GM18870 (cell line): Measurements from ENCODE around the gene ESPL1.

Experiments
- ATAC-seq: cut with Tn5 transposase; IDR thresholded peaks from one replicate; pipeline ENCODE4 v1.9.1; 2021; ENCODE audit warnings: moderate library complexity; ENCODE audit not compliant: unreplicated experiment

ESPL1 gene

DNA sequence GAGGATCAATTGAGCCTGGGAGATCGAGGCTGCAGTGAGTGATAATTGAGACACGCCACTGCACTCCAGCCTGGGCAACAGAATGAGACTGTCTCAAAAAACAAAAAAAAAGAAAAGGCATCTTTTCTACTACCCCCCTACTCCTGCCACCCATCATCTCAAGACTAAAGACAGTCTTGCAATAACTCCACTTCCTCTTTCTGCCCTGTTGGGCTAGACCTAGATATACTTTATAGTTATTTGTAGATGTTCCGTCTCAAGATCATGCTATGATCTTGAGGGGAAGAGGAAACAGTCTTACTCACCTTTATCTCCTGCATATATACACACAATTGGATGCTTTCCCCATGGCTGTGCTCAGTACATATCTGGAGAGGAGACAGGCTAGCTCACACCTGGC, 12.1 kb upstream of the ESPL1 start:
- ATAC-seq = no peak

DNA sequence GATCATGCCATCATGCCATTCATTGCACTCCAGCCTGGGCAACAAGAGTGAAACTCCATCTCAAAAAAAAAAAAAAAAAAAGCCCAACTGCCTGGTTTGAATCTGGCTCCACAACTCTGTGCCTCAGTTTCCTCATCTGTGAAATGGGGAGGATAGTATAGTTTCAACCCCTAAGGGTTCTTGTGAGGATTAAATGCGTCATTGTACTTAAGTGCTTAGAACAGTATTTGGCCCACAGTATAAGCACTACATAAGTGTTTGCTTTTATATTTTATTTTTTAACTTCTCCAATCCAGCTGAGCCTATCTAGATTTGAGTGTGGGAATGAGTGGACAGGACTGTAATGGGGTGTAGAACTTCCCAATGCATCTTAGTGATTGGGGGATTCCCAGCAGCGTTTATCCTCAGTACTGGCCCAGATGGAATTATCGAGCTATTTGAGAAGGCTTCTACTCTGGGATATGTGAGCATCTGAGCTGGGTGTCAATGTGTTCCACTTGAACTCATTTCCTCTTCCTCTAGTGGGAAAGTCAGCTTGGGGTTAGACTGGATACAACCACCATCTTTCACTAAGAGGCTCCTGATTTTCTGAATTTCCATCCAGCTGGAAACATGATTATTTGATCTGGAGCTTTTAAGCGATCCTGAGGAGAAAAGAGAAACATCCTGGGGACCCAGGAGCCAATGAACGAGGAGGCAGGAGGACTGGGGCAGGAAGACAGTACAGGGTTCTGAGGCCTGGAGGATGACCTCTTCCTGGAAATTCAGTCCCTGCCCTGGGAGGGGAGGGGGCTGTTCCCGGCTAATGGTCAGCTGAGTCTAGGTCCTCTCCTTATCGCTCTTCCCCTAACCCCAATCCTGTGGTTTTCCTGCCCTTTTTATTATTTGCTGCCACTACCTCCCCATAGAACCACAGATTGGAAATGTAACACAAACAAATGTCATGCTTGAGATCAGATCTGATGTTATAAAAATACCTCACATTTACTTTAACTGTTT, 9.3 kb upstream of the ESPL1 start:
- no peak for ATAC-seq

DNA sequence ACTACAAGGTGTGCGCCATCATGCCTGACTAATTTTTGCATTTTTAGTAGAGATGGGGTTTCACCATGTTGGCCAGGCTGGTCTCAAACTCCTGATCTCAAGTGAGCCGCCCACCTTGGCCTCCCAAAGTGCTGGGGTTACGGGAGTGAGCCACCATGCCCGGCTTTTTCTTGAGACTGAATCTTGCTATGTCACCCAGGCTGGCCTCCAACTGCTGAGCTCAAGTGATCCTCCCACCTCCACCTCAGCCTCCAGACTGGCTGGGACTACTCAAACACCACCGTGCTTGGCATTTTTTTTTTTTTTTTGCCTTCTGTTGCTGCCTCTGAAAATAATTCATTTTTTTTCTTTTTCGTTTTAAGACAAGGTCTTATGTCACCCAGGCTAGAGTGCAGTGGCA, 8.2 kb upstream of the ESPL1 start:
- no peak for ATAC-seq

DNA sequence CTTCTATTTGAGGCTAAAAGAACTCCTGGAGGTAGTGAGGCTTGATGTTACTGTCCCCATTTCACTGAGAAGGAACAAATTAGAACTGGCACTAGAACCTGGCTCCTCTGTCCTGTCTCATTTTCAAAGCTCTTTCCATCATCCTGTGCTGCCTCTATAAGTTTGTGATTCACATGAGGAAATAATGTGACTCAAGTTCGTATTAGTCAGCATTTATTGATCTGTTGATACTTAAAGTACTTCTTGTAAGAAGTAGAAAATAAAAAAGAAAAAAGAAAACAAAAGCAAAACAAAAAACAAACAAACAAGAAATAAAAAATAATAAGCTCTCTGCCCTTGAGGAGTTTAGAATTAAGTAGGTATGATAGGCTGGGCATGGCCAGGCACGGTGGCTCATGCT, 2.3 kb upstream of the ESPL1 start:
- ATAC-seq = no peak

DNA sequence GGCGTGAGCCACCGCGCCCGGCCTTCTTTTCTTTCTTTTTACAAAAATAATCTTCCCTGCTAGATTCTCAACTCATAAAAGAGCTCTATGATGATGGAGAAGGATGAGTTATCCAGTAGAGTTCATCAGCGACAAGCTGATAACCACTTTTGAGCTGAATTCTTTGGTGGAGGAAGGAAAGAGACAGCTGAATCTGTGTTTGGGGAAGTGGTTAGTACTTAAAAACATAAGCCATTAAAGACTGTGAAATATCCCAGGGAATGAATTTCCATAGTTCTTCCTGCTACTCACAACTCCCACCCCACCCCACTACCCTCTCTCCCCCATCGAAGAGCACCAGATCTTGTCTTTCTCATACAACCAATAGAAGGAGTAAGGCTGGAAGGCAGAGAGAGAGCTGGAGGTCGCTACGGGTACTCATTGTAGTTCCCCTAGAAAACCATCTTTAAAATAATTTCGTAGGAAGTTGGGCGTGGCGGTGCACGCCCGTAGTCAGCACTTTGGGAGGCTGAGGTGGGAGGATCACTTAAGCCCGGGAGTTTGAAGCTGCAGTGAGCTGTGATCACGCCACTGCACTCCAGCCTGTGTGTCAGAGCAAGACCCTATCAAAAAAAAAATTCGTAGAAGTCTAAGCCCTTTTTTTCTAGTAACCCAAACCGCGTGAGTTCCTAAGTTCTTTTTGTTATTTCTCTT, 647 bp upstream of the ESPL1 start:
- peak; percentile 11 for ATAC-seq

DNA sequence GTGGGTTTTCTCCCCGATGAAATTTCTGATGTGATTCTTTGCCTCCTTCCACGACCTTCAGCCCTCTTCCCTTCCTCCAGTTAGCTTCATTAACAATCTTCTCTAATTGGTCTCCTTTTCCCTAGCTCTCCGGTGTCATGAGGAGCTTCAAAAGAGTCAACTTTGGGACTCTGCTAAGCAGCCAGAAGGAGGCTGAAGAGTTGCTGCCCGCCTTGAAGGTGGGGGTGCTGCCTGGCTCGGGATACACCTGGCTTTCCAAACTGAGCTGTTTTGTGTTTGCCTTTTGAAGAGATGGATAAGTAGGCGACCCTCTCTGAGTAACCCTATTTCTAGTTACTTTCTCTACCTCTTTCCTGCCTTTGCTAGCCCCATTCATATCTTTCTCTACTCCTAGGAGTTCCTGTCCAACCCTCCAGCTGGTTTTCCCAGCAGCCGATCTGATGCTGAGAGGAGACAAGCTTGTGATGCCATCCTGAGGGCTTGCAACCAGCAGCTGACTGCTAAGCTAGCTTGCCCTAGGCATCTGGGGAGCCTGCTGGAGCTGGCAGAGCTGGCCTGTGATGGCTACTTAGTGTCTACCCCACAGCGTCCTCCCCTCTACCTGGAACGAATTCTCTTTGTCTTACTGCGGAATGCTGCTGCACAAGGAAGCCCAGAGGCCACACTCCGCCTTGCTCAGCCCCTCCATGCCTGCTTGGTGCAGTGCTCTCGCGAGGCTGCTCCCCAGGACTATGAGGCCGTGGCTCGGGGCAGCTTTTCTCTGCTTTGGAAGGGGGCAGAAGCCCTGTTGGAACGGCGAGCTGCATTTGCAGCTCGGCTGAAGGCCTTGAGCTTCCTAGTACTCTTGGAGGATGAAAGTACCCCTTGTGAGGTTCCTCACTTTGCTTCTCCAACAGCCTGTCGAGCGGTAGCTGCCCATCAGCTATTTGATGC, 797 bp downstream of the ESPL1 start:
- no peak for ATAC-seq

DNA sequence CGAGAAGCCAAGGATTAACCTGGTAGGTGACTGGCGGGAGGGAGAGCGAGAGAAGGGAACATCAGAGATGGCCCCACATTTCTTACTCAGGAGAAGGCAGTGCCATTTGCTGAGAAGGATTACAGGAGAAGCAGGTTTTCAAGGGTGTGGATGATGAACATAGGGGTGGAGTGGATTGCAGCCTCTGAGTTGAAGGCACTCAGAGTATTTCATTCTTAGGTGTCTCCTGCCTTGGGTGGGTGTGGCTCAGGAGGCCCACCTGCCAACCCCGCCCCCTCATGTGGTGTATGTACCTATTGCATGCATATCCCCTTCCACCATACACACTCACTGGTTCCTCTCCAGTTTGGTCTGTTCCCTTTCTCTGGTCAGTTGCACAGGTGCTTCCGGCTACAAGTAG, 6.3 kb downstream of the ESPL1 start:
- ATAC-seq = no peak

DNA sequence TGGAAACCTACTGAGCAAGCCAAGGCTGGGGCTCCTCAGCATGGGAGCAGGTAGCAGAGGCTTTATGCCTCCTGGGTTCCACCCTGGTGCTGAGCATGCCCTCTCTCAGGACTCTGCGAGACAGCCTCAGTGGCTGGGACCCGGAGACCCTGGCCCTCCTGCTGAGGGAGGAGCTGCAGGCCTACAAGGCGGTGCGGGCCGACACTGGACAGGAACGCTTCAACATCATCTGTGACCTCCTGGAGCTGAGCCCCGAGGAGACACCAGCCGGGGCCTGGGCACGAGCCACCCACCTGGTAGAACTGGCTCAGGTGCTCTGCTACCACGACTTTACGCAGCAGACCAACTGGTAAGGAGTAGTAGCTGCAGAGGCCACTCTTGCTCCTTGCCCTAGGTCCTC, 8.4 kb downstream of the ESPL1 start:
- no peak for ATAC-seq

DNA sequence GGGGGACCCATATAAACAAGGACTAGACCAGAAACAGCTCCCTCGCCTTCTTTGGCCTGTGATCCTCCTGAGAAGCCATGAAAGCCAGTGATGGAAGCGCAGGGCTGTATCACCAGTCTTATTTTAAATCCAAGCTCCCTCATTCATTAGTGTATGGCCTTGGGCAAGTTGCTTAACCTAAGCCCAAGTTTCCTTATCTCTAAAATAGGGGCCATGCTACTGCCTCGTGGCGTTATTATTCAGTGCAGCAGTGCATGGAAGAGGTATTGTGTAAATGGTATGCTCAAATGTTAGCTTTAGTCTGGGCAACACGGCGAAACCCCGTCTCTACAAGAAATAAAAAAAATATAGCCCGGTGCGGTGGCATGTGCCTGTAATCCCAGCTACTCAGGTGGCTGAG, 9.9 kb downstream of the ESPL1 start:
- no peak for ATAC-seq

DNA sequence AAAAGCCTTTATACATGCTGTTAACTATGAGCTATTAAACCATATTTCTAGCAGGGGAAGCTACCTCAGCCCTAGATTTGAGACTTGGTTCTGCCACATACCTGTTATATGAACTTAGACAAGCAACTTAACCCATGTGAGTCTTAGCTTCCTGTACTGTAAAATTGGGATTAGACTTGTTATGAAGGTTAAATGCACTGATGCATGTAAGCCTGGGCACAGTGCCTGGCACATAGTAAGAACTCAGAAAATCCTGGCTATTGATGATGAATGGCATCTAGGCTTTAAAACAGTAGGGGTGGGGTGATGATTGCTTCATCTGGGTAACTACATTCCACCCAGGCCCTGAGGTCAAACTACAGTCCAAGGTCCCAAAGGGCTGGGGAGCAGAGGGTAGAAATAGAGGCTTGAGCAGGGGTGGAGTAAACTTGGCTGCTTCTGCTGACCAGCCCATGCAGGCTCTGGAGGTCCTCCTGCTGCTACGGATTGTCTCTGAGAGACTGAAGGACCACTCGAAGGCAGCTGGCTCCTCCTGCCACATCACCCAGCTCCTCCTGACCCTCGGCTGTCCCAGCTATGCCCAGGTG, 11.3 kb downstream of the ESPL1 start:
- ATAC-seq = no peak

DNA sequence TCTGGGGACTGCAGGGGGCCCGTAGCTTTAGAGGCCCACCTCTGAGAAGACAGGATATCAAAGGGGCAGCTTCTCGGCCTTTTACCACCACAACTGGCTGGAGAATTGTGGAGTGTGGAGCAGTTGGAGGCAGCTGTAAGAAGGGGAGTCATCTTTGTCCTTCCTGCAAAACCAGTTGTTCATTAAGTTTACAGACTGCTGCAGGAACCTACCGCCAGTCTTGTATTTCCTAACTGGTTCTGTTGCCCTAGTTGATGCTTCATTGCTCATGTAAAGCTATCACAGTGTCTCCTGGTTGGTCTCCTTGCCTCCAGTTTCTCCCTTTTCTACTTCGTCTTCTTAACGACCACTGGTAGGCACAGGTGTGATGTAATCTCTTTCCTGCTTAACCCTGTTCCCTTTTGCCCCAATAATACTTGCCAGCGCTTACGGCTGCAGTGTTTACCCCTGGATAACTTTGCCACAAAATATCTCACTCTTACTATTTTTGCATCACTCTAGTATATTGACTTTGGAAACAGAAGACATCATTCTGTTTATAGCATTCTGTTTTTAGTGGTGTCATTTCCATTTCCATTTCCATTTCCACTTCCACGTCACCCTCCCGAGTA, 11.9 kb downstream of the ESPL1 start:
- ATAC-seq = no peak

DNA sequence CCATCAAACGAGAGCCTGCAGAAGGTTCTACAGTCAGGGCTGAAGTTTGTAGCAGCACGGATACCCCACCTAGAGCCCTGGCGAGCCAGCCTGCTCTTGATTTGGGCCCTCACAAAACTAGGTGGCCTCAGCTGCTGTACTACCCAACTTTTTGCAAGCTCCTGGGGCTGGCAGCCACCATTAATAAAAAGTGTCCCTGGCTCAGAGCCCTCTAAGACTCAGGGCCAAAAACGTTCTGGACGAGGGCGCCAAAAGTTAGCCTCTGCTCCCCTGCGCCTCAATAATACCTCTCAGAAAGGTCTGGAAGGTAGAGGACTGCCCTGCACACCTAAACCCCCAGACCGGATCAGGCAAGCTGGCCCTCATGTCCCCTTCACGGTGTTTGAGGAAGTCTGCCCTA, 18.3 kb downstream of the ESPL1 start:
- no peak for ATAC-seq

DNA sequence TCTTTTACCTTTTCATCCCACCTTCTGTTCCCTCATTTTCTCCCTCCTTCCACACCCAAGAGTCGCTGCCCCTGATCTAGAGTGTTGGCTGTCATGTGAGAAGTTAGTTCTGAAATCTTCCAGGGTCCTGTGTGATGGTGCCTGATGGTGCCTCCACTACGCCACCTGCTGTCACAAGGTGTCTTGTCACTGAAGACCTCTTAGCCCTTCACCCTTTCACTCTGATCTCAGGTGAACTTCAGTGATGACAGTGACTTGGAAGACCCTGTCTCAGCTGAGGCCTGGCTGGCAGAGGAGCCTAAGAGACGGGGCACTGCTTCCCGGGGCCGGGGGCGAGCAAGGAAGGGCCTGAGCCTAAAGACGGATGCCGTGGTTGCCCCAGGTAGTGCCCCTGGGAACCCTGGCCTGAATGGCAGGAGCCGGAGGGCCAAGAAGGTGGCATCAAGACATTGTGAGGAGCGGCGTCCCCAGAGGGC, 19.7 kb downstream of the ESPL1 start:
- ATAC-seq = no peak

DNA sequence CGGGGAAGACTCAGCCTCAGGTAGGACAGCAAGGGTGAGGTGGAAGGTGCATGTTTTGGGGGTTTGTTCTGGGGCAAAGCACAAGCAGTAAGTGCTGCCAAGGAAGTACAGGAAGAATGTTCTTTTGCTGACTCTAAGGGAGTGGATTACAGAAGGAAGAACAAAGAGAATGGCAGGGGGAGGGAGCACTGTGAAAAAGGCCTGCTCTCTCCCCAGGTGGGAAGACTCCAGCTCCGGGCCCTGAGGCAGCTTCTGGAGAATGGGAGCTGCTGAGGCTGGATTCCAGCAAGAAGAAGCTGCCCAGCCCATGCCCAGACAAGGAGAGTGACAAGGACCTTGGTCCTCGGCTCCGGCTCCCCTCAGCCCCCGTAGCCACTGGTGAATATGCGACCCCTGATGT, 20.2 kb downstream of the ESPL1 start:
- no peak for ATAC-seq

DNA sequence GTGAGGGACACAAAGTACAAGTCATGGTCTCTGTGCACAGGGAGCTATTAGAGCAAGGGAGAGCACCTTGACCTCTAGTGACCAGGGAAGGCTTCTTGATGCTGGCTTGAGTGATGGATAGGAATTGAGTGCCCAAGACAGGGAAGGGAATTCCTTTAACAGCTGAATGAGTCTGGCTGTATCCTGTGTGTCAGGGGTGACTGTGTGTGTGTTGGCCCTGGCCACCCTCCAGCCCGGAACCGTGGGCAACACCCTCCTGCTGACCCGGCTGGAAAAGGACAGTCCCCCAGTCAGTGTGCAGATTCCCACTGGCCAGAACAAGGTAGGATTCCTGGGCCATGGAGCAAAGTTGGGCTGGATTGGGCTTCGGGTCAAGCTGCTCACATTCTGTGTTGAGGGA, 21.8 kb downstream of the ESPL1 start:
- ATAC-seq = no peak

DNA sequence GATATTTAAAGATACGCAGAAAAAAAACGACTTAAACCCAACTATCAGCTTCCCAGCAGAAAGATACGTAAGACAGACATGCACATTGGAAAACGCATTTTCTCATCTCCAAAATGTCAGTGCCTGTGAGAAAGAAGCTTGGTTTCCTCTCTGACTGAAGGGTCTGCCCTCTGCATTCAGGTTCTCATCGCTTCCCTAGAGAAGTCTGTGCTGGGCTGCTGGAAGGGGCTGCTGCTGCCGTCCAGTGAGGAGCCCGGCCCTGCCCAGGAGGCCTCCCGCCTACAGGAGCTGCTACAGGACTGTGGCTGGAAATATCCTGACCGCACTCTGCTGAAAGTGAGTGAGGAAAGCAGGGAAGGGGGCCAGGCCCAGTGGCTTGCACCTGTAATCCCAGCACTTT, 22.6 kb downstream of the ESPL1 start:
- ATAC-seq = no peak

DNA sequence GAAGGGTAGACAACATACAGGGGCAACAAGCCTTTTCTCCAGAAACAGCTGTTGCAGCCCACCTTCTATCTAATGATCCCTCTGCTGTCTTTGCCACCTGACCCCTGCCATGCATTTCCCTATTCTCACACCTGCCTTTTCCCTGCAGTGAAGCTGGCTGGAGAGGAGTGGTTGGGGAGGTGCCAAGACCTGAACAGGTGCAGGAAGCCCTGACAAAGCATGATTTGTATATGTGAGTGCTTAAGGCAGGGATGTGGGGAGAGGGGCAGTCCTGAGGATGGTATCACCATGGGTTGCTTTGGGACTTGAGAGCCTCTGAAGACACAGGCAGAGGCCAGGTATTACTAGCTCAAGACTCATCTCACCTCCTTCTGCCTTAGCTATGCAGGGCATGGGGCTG, 24.3 kb downstream of the ESPL1 start:
- no peak for ATAC-seq

DNA sequence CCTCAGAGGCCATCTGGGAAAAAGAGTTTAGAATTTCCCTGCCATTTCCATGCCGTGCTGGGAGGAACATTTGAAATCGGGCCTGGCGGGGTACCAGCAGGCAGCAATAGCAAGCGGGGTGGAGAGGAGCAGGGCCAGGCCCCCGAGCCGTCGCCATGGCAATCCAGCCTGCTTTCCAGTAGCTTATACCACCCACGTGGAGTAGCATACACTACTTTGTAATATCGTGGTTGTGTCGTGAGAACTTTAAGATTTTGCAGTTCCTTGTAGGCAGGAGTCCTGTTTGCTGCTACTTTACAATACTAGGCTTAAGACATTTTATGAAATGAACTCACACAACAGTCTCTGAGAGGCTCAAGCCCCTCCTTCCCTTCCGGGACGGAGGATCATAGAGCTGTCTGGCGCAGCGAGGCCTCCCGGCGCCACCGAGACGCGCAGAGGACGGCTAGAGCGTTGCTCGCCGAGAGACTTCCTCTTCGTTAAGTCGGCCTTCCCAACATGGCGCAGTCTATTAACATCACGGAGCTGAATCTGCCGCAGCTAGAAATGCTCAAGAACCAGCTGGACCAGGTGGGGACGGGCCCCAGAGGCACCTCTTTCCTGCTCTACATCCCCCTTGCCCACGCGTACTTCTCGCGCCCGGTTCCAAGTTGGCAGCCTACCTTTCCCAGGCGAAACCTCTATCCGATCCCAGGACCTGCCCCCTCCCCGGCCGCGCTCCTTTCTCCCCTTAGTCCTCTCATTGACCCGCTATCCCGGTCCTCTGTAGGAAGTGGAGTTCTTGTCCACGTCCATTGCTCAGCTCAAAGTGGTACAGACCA, 27.2 kb downstream of the ESPL1 start, which contains the start of gene PFDN5:
Gene PFDN5, plus strand, starts transcription at position 473 of the 821 bp plus-strand sequence. Its CDS starts 26 bp downstream, at position 499.
- peak; percentile 64 for ATAC-seq

DNA sequence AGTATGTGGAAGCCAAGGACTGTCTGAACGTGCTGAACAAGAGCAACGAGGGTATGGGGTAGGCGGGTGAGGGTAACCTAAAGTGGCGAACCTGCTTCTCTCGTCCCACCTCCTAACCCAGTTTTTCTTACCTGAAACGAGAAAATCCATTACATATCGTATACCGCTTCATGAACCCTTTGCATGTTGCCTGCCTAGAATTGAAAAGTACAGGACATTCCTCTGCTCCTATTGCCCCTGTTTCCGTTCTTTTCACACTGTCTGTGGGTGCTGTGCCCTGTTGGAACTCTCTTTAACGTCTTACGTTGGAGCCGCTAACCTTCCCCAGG, 27.8 kb downstream of the ESPL1 start:
- no peak for ATAC-seq
